Common myeloid progenitor, CD34-positive (primary cell): ENCODE measurements around the gene RIN3.
A peak's percentile ranks its signal among the peaks of the same experiment; 100 is the strongest.

Source experiments
- CTCF ChIA-PET: fragments of 350-600 bp; sonication (Branson Sonifier 250); formaldehyde crosslinking; loops from one replicate; lab custom pipeline; 2021; ENCODE audit warnings: antibody characterized with exemption; lab: Charles Lee
- POLR2A ChIA-PET: fragments of 350-600 bp; sonication (Branson Sonifier 250); formaldehyde crosslinking; loops from one replicate; lab custom pipeline; 2021; ENCODE audit warnings: antibody characterized with exemption; lab: Charles Lee
- DNase-seq, 3 donors: peaks; one replicate each; pipeline versions ENCODE4 v3.0.0 to v3.0.0-alpha.2; 2013
- H3K27ac ChIP-seq, 2 experiments: 1 replicate in 1 of 2; 2 replicates in 1 of 2; pipeline ENCODE4 v1.7.0; 2013; ENCODE audit warnings: inconsistent platforms in 2 of 2, low read length in 2 of 2, mild to moderate bottlenecking in 2 of 2, low read depth in 1 of 2, moderate library complexity in 1 of 2; ENCODE audit not compliant: severe bottlenecking in 2 of 2, insufficient read depth in 1 of 2, poor library complexity in 1 of 2
- H3K27me3 ChIP-seq, 5 experiments: replicated peaks in 2 of 5; 1 replicate in 3 of 5; 2 replicates in 2 of 5; pipeline versions ENCODE4 v1.6.1 to v1.7.0; 2013; ENCODE audit warnings: low read length in 4 of 5, mild to moderate bottlenecking in 2 of 5, moderate library complexity in 2 of 5, inconsistent platforms in 1 of 5; ENCODE audit not compliant: insufficient read depth in 5 of 5, control insufficient read depth in 4 of 5
- H3K36me3 ChIP-seq, 4 experiments: 1 replicate in 2 of 4; 2 replicates in 2 of 4; pipeline versions ENCODE4 v1.6.1 to v1.7.0; 2013; ENCODE audit warnings: low read length in 3 of 4, control low read depth in 1 of 4, mild to moderate bottlenecking in 1 of 4; ENCODE audit not compliant: control insufficient read depth in 4 of 4, insufficient read depth in 4 of 4
- H3K4me1 ChIP-seq, 4 experiments: 1 replicate in 3 of 4; 2 replicates in 1 of 4; pipeline versions ENCODE4 v1.6.1 to v1.7.1; 2013; ENCODE audit warnings: low read length in 3 of 4, mild to moderate bottlenecking in 3 of 4, control low read depth in 1 of 4, inconsistent platforms in 1 of 4, moderate library complexity in 1 of 4; ENCODE audit not compliant: control insufficient read depth in 4 of 4, insufficient read depth in 4 of 4; ENCODE audit errors: control extremely low read depth in 1 of 4
- H3K4me3 ChIP-seq, 7 experiments: 1 replicate in 4 of 7; 2 replicates in 3 of 7; pipeline versions ENCODE4 v1.5.1 to v1.7.0; 2013; ENCODE audit warnings: mild to moderate bottlenecking in 7 of 7, low read length in 6 of 7, moderate library complexity in 6 of 7, inconsistent platforms in 2 of 7, low read depth in 2 of 7, control low read depth in 1 of 7; ENCODE audit not compliant: insufficient read depth in 4 of 7, control insufficient read depth in 1 of 7; ENCODE audit errors: extremely low read depth in 1 of 7
- H3K9me3 ChIP-seq, 5 experiments: 1 replicate in 4 of 5; 2 replicates in 1 of 5; pipeline versions ENCODE4 v1.6.1 to v1.7.1; 2013; ENCODE audit warnings: low read length in 4 of 5, mild to moderate bottlenecking in 2 of 5, inconsistent platforms in 1 of 5, low read depth in 1 of 5, moderate library complexity in 1 of 5; ENCODE audit not compliant: control insufficient read depth in 4 of 5, insufficient read depth in 2 of 5; ENCODE audit errors: control extremely low read depth in 1 of 5
- WGBS: methylation state at CpG from one replicate; pipeline ENCODE4 v1.1.5; 2013; ENCODE audit not compliant: insufficient coverage; 5-methylcytosine and 5-hydroxymethylcytosine counted together

RIN3 gene

GRCh38 chr14:92546347-92547053 lies 32.9 kb downstream of the RIN3 start:
- Histone ChIP-seq H3K36me3 (peaks cover 0 to 10% (median 1%) of the 10 kb centered on the region in 4 experiments), H3K27ac (no peak overlapping the region), H3K9me3 (no peaks in the 10 kb centered on the region), H3K27me3 (no peaks in the 10 kb centered on the region), H3K4me1 (peaks cover 8 to 50% (median 24%) of the 10 kb centered on the region in 4 experiments), H3K4me3 (no peak overlapping the region)
- WGBS = 100% methylated on average over 2 of the region's 7 CpGs
- DNase-seq = peak in 1 of 3 donors; percentile 58
- POLR2A ChIA-PET = no interaction called here
- CTCF ChIA-PET = no interaction called here

GRCh38 chr14:92549105-92549858 lies 35.7 kb downstream of the RIN3 start:
- Histone ChIP-seq H3K27ac (peak overlapping the region in 1 of 2 experiments; percentile 60), H3K9me3 (no peaks in the 10 kb centered on the region), H3K4me1 (peaks cover 12 to 61% (median 47%) of the 10 kb centered on the region in 4 experiments), H3K36me3 (peaks cover 0 to 14% (median 1%) of the 10 kb centered on the region in 4 experiments), H3K4me3 (peak overlapping the region in 2 of 7 experiments; percentile 13 to 42), H3K27me3 (no peaks in the 10 kb centered on the region)
- CTCF ChIA-PET = interaction anchor here (0.8 to 2.3 kb wide), 13 partner anchors 9 to 141 kb away, joined by 3 to 10 read pairs (median 3); no protein-coding TSS in a partner anchor
- POLR2A ChIA-PET = interaction anchor here (1.0 kb wide), 1 partner anchor 116 kb away, joined by 3 read pairs; no protein-coding TSS in a partner anchor
- 77% methylated on average over 9 of the region's 17 CpGs for WGBS
- DNase-seq = peak in 1 of 3 donors; percentile 33

- Histone ChIP-seq H3K36me3 (peaks cover 0 to 14% (median 1%) of the 10 kb centered on the region in 4 experiments), H3K9me3 (no peaks in the 10 kb centered on the region), H3K27ac (peak overlapping the region in 1 of 2 experiments; percentile 60), H3K4me1 (peaks cover 12 to 63% (median 48%) of the 10 kb centered on the region in 4 experiments), H3K27me3 (no peaks in the 10 kb centered on the region), H3K4me3 (no peak overlapping the region)
- 14% methylated on average over 4 of the region's 7 CpGs for WGBS
- POLR2A ChIA-PET = interaction anchor here (1.0 kb wide), 1 partner anchor 115 kb away, joined by 3 read pairs; no protein-coding TSS in a partner anchor
- peak; percentile 77 to 96 (median 96) for DNase-seq
- CTCF ChIA-PET = interaction anchor here (0.8 to 2.3 kb wide), 12 partner anchors 9 to 141 kb away, joined by 3 to 10 read pairs (median 4); no protein-coding TSS in a partner anchor
These were observed 36.3 kb downstream of the RIN3 start for GRCh38 chr14:92549859-92550230.

- H3K36me3 ChIP-seq = peaks cover 0 to 21% (median 1%) of the 10 kb centered on the region in 4 experiments
- 67% methylated on average over 7 of the region's 13 CpGs for WGBS
- no peaks in the 10 kb centered on the region for H3K9me3 ChIP-seq
- peaks cover 15 to 77% (median 62%) of the 10 kb centered on the region in 4 experiments for H3K4me1 ChIP-seq
- H3K27me3 ChIP-seq = no peaks in the 10 kb centered on the region
- CTCF ChIA-PET = interaction anchor here (1.9 to 2.3 kb wide), 3 partner anchors 14 to 139 kb away, joined by 5 to 10 read pairs (median 6); no protein-coding TSS in a partner anchor
- DNase-seq = peak; percentile 64 to 88 (median 85)
- peak overlapping the region in 2 of 7 experiments; percentile 13 to 33 for H3K4me3 ChIP-seq
- no peak overlapping the region for H3K27ac ChIP-seq
- POLR2A ChIA-PET = no interaction called here
These were observed 37.7 kb downstream of the RIN3 start for GRCh38 chr14:92551044-92551841.

GRCh38 chr14:92552066-92552465 lies 38.5 kb downstream of the RIN3 start:
- Histone ChIP-seq H3K9me3 (no peaks in the 10 kb centered on the region), H3K27ac (no peak overlapping the region), H3K27me3 (no peaks in the 10 kb centered on the region), H3K4me3 (peak overlapping the region in 2 of 7 experiments; percentile 10 to 13), H3K36me3 (peaks cover 0 to 27% (median 3%) of the 10 kb centered on the region in 4 experiments), H3K4me1 (peaks cover 15 to 78% (median 62%) of the 10 kb centered on the region in 4 experiments)
- ChIA-PET CTCF (no interaction called here), POLR2A (no interaction called here)
- no peak for DNase-seq
- WGBS = 35% methylated on average over 4 of the region's 4 CpGs

- peaks cover 15 to 75% (median 62%) of the 10 kb centered on the region in 4 experiments for H3K4me1 ChIP-seq
- no peaks in the 10 kb centered on the region for H3K9me3 ChIP-seq
- no peaks in the 10 kb centered on the region for H3K27me3 ChIP-seq
- 57% methylated on average over 5 of the region's 10 CpGs for WGBS
- H3K4me3 ChIP-seq = no peak overlapping the region
- CTCF ChIA-PET = interaction anchor here (1.1 kb wide), 1 partner anchor 72 kb away, joined by 3 read pairs; no protein-coding TSS in a partner anchor
- no peak for DNase-seq
- H3K27ac ChIP-seq = no peak overlapping the region
- POLR2A ChIA-PET = no interaction called here
- H3K36me3 ChIP-seq = peaks cover 0 to 39% (median 10%) of the 10 kb centered on the region in 4 experiments
These were observed 39.9 kb downstream of the RIN3 start for GRCh38 chr14:92553438-92553837.
